Measurements from ENCODE around the gene GPX3. TPM values are rescaled to one million over a fixed set of nuclear protein-coding genes. Genes with fewer than 3 reads are reported as not detected.

Gene GPX3
- total and polyA plus RNA-seq, 9 of the 15 experiments (the other 6 are each of a cell fraction or from before 2014, with no cell fraction given): 0.25 to 0.86 TPM; not detected in 7

DNA sequence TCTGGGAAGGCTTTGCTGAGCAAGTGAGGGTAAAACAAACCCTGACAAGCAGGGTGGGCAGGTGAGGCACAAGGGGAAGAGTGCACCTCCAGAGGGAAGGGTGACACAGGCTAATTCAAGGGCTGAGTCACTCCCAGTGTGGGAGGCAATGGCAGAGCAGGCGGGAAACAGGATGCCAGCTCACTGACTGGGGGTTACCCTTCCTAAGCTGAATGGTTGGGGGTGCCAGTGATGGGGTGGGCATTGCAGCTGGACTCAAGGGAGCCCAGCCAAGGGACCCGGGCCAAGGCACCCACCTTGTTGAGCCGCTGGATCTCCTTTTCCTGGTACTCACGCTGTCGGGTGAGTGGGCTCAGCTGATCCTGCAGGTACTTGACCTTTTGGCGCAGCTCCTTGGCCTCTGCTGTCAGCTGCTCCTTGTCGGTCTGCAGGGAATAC is 18.4 kb downstream of the GPX3 start:
- Histone ChIP-seq H3K4me1 (replicated peaks in 1 of 2; ENCODE audit: control insufficient read depth in 2 of 2, insufficient read depth in 2 of 2, low read length in 2 of 2) (peaks cover 0 to 4% of the 10 kb centered on the region in 2 experiments; a peak in 1 of 5 replicates), H2AFZ (ENCODE audit: low read depth, low read length) (no peak overlapping the region), H3K4me2 (ENCODE audit: insufficient read depth, low read length) (no peak overlapping the region), H3K4me3 (no peak overlapping the region), H3K9me1 (ENCODE audit: control insufficient read depth, insufficient read depth, low read length) (peaks cover 5% of the 10 kb centered on the region), H3K36me3 (ENCODE audit: control insufficient read depth, insufficient read depth, low read length) (peaks cover 86% of the 10 kb centered on the region; the same call in 2 of the 3 replicates), H3K27ac (ENCODE audit: extremely low read depth, low read depth, low read length) (no peak overlapping the region), H4K20me1 (replicated peaks; ENCODE audit: control insufficient read depth, insufficient read depth, low read length) (no peaks in the 10 kb centered on the region), H3K9me3 (replicated peaks; ENCODE audit: control insufficient read depth, insufficient read depth, low read depth, low read length) (no peaks in the 10 kb centered on the region), H3K27me3 (ENCODE audit: control insufficient read depth in 2 of 2, insufficient read depth in 2 of 2, low read length in 2 of 2) (no peaks in the 10 kb centered on the region), H3K9ac (ENCODE audit: insufficient read depth in 1 of 2, low read depth in 2 of 2, low read length in 2 of 2) (no peak overlapping the region), H3K79me2 (ENCODE audit: control insufficient read depth, insufficient read depth, low read length) (no peaks in the 10 kb centered on the region)
- in situ Hi-C loops (cut with MboI) (no loop called here), intact Hi-C loops (cut with micrococcal nuclease) (no loop called here)
- FAIRE-seq (no peak), DNase-seq (ENCODE audit: extremely low read depth in 1 of 4, low spot score in 3 of 4) (no peak), ATAC-seq (no peak)
- POLR2A ChIA-PET: interaction anchor here (0.7 to 1.1 kb wide), 2 partner anchors 9 to 22 kb away, joined by 3 to 4 read pairs; no protein-coding TSS in a partner anchor
- CTCF ChIA-PET (ENCODE audit: low intra/inter-chr PET ratio): no interaction called here
- BruUV-seq (replicated peaks): no TSS peak
- 81% methylated on average over 5 of the region's 7 CpGs for WGBS (ENCODE audit: insufficient coverage, low coverage, missing lambda C conversion rate)
- TF ChIP-seq ID3 (CRISPR knock-in tag; IDR thresholded peaks at IDR 0.05) (no peak), ID3 (tag; IDR thresholded peaks at IDR 0.05) (no peak), NONO (IDR thresholded peaks at IDR 0.05; ENCODE audit: low read depth in 2 of 2, low read length in 1 of 2) (no peak), ATF4 (CRISPR knock-in tag; IDR thresholded peaks at IDR 0.05) (no peak), ZNF384 (IDR thresholded peaks at IDR 0.05; ENCODE audit: low read depth, low read length) (no peak), CHD4 (IDR thresholded peaks at IDR 0.05; ENCODE audit: insufficient read depth, insufficient replicate concordance, low read depth, low read length, poor library complexity, severe bottlenecking) (no peak), ZSCAN32 (CRISPR knock-in tag; IDR thresholded peaks at IDR 0.05) (no peak), HDGF (IDR thresholded peaks at IDR 0.05) (no peak), ETV1 (tag; conservative IDR thresholded peaks at IDR 0.05; ENCODE audit: low read depth) (no peak), SMAD1 (IDR thresholded peaks at IDR 0.05; ENCODE audit: low read depth, low read length, partially characterized antibody) (no peak), ZNF24 (IDR thresholded peaks at IDR 0.05) (no peak), MCM2 (IDR thresholded peaks at IDR 0.05; ENCODE audit: low read depth) (no peak), BRF2 (IDR thresholded peaks at IDR 0.05; ENCODE audit: borderline replicate concordance, insufficient read depth, insufficient read length) (no peak), SRSF3 (IDR thresholded peaks at IDR 0.05; ENCODE audit: insufficient read depth, low read length) (no peak), CHCHD3 (CRISPR knock-in tag; IDR thresholded peaks at IDR 0.05) (no peak), SIX5 (IDR thresholded peaks at IDR 0.05; ENCODE audit: borderline replicate concordance in 1 of 2, insufficient read depth in 1 of 2, low read depth in 1 of 2, low read length in 2 of 2) (no peak)
- TF ChIP-seq, protein P1, sequence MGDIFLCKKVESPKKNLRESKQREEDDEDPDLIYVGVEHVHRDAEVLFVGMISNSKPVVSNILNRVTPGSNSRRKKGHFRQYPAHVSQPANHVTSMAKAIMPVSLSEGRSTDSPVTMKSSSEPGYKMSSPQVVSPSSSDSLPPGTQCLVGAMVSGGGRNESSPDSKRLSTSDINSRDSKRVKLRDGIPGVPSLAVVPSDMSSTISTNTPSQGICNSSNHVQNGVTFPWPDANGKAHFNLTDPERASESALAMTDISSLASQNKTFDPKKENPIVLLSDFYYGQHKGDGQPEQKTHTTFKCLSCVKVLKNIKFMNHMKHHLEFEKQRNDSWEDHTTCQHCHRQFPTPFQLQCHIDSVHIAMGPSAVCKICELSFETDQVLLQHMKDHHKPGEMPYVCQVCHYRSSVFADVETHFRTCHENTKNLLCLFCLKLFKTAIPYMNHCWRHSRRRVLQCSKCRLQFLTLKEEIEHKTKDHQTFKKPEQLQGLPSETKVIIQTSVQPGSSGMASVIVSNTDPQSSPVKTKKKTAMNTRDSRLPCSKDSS (IDR thresholded peaks at IDR 0.05; ENCODE audit: low read depth, partially characterized antibody): no peak

All from K562 (cell line).